Neural progenitor cell (in vitro differentiated cells): ENCODE data around the gene GBF1. TPM values are rescaled to one million over a fixed set of nuclear protein-coding genes. Genes with fewer than 3 reads are reported as not detected.

Source experiments
- DNase-seq: peaks from one replicate; pipeline ENCODE4 v3.0.0-alpha.2; 2016; ENCODE audit warnings: low spot score
- H2AFZ ChIP-seq: fragments of 200-600 bp; sonication (generic); replicated peaks from 2 replicates; pipeline ENCODE4 v1.6.1; 2016; ENCODE audit warnings: antibody characterized with exemption
- H3F3A ChIP-seq: fragments of 200-600 bp; sonication (generic); 2 replicates; pipeline ENCODE4 v1.6.1; 2016; ENCODE audit warnings: antibody characterized with exemption, low read depth
- H3K27ac ChIP-seq: fragments of 200-600 bp; sonication (generic); 2 replicates; pipeline ENCODE4 v1.5.1; 2016; ENCODE audit warnings: mild to moderate bottlenecking
- H3K27me3 ChIP-seq: fragments of 200-600 bp; sonication (generic); 2 replicates; pipeline ENCODE4 v1.6.1; 2016; ENCODE audit warnings: mild to moderate bottlenecking, moderate library complexity
- H3K36me3 ChIP-seq: fragments of 200-600 bp; sonication (generic); 2 replicates; pipeline ENCODE4 v1.5.1; 2016
- H3K4me1 ChIP-seq: fragments of 200-600 bp; sonication (generic); 2 replicates; pipeline ENCODE4 v1.6.1; 2016; ENCODE audit warnings: mixed run types
- H3K4me2 ChIP-seq: fragments of 200-600 bp; sonication (generic); 2 replicates; pipeline ENCODE4 v1.6.1; 2016
- H3K4me3 ChIP-seq: fragments of 200-600 bp; sonication (generic); 2 replicates; pipeline ENCODE4 v1.5.1; 2016
- H3K79me2 ChIP-seq: fragments of 200-600 bp; sonication (generic); 2 replicates; pipeline ENCODE4 v1.6.1; 2016; ENCODE audit warnings: low read depth
- H3K9ac ChIP-seq: fragments of 200-600 bp; sonication (generic); 2 replicates; pipeline ENCODE4 v1.6.1; 2016
- H3K9me3 ChIP-seq: fragments of 200-600 bp; sonication (generic); 2 replicates; pipeline ENCODE4 v1.5.1; 2016; ENCODE audit warnings: low read depth
- H4K20me1 ChIP-seq: fragments of 200-600 bp; sonication (generic); 2 replicates; pipeline ENCODE4 v1.6.1; 2016; ENCODE audit warnings: low read depth
- H3K27ac Mint-ChIP-seq: 3 replicates; pipeline ENCODE4 v1.8.0; 2021; ENCODE audit warnings: mixed read lengths
- H3K27me3 Mint-ChIP-seq: 2 replicates; pipeline ENCODE4 v1.8.0; 2022; ENCODE audit warnings: low read depth, mild to moderate bottlenecking, inconsistent platforms, moderate library complexity, mixed read lengths; ENCODE audit not compliant: insufficient read depth
- H3K36me3 Mint-ChIP-seq: 3 replicates; pipeline ENCODE4 v1.8.0; 2021; ENCODE audit warnings: mixed read lengths
- H3K4me1 Mint-ChIP-seq: 3 replicates; pipeline ENCODE4 v1.8.0; 2021; ENCODE audit warnings: mixed read lengths
- H3K4me3 Mint-ChIP-seq: 3 replicates; pipeline ENCODE4 v1.8.0; 2021; ENCODE audit warnings: mild to moderate bottlenecking, moderate library complexity, mixed read lengths
- H3K9me3 Mint-ChIP-seq: 3 replicates; pipeline ENCODE4 v1.8.0; 2020; ENCODE audit warnings: mixed read lengths
- EZH2 ChIP-seq: fragments of 200-600 bp; sonication (generic); IDR thresholded peaks from 2 replicates; pipeline ENCODE4 v1.6.1; 2017; ENCODE audit warnings: antibody characterized with exemption, mild to moderate bottlenecking, moderate library complexity
- EZH2phosphoT487 ChIP-seq: fragments of 200-600 bp; sonication (generic); IDR thresholded peaks from 2 replicates; pipeline ENCODE4 v1.6.1; 2017; ENCODE audit warnings: antibody characterized with exemption
- total RNA-seq: library from RNA; depleted of rRNA; stranded (reverse); fragments of >200 nt; gene quantifications from 2 replicates; pipeline ENCODE4 v1.2.3, GENCODE V29; 2015; ENCODE audit warnings: low replicate concordance
- TF ChIP-seq, protein P1 (sequence below): fragments of 200-600 bp; sonication (generic); IDR thresholded peaks from 2 replicates; pipeline ENCODE4 v1.5.1; 2017; ENCODE audit warnings: antibody characterized with exemption, mild to moderate bottlenecking

Gene GBF1
- total RNA-seq, 1 donor from 2014 or later: 23.5 TPM

DNA sequence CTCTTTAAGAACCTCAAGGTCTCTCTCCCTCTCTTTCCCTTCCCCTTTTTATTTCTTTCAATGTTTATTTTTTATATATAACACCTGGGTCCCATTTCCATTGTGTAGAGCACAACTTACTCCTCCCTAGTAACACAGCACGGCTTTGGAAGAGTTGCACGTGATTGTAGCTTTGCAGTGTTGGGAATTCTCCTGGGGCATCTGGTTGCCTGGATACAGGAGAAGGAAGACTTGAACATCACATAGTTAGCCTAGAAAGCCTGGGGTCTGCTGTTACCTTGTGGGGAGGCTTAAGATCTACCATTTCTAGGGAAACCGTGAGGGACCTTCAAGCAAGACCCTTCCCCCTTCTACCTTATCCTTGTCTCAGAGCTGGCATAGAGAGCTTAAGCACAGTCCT, 109.1 kb downstream of the GBF1 start:
- Histone ChIP-seq H3K4me3 (no peak overlapping the region), H3K79me2 (no peaks in the 10 kb centered on the region), H2AFZ (no peak overlapping the region), H3K9ac (no peak overlapping the region), H3K27me3 (no peaks in the 10 kb centered on the region), H3K4me2 (no peak overlapping the region), H3K36me3 (no peaks in the 10 kb centered on the region), H4K20me1 (peaks cover 21% of the 10 kb centered on the region), H3K4me1 (no peaks in the 10 kb centered on the region), H3K9me3 (no peaks in the 10 kb centered on the region), H3K27ac (no peak overlapping the region), H3F3A (peaks cover 6% of the 10 kb centered on the region)
- peaks cover 2% of the 10 kb centered on the region for H3K27me3 Mint-ChIP-seq
- no peak overlapping the region for H3K4me3 Mint-ChIP-seq
- TF ChIP-seq EZH2phosphoT487 (no peak), EZH2 (no peak)
- TF ChIP-seq, protein P1, sequence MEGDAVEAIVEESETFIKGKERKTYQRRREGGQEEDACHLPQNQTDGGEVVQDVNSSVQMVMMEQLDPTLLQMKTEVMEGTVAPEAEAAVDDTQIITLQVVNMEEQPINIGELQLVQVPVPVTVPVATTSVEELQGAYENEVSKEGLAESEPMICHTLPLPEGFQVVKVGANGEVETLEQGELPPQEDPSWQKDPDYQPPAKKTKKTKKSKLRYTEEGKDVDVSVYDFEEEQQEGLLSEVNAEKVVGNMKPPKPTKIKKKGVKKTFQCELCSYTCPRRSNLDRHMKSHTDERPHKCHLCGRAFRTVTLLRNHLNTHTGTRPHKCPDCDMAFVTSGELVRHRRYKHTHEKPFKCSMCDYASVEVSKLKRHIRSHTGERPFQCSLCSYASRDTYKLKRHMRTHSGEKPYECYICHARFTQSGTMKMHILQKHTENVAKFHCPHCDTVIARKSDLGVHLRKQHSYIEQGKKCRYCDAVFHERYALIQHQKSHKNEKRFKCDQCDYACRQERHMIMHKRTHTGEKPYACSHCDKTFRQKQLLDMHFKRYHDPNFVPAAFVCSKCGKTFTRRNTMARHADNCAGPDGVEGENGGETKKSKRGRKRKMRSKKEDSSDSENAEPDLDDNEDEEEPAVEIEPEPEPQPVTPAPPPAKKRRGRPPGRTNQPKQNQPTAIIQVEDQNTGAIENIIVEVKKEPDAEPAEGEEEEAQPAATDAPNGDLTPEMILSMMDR: no peak
- H3K4me1 Mint-ChIP-seq: peaks cover 3% of the 10 kb centered on the region
- H3K9me3 Mint-ChIP-seq: no peaks in the 10 kb centered on the region
- H3K36me3 Mint-ChIP-seq: peaks cover 25% of the 10 kb centered on the region
- H3K27ac Mint-ChIP-seq: no peak overlapping the region
- DNase-seq: no peak

DNA sequence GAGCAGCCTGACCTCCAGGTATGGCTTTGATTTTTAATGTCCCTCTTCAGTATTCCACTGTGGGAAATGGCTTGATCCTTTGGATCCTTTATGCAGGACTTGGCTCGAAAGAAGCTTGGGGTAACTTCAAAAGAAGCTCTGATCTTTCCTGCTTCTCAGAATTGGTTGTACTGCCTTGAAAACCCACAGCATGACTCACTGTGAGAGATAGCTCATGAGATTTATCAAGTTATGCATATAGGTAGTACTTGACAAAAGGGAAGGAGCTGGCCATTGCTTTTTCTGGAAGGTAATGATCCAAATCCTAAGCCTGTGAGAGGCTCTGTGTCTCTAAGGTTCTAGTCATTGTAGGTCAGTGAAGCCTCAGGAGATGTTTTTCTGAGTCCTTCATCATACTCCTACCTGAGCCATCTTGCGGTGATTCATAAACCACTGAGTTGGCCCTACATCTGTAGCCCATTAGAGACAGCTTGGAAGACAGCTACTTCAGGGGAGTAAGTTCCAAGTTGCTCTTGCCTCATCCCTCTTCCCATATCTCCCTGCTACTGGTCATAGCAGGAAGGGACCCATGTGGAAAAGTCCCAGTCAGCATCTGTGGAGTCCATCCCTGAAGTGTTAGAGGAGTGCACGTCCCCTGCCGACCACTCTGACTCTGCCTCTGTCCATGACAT, 113.5 kb downstream of the GBF1 start:
- H2AFZ ChIP-seq: no peak overlapping the region
- H3K27ac ChIP-seq: no peak overlapping the region
- H3K27me3 ChIP-seq: no peaks in the 10 kb centered on the region
- H3K4me1 ChIP-seq: no peaks in the 10 kb centered on the region
- no peaks in the 10 kb centered on the region for H3K9me3 ChIP-seq
- no peaks in the 10 kb centered on the region for H3K79me2 ChIP-seq
- Mint-ChIP-seq H3K27ac (no peak overlapping the region), H3K9me3 (no peaks in the 10 kb centered on the region), H3K36me3 (peaks cover 40% of the 10 kb centered on the region), H3K27me3 (no peaks in the 10 kb centered on the region), H3K4me3 (no peak overlapping the region), H3K4me1 (no peaks in the 10 kb centered on the region)
- no peaks in the 10 kb centered on the region for H3K36me3 ChIP-seq
- peaks cover 5% of the 10 kb centered on the region for H3F3A ChIP-seq
- H3K4me3 ChIP-seq: no peak overlapping the region
- H4K20me1 ChIP-seq: peaks cover 22% of the 10 kb centered on the region
- TF ChIP-seq, protein P1: no peak
- TF ChIP-seq EZH2phosphoT487: no peak
- TF ChIP-seq EZH2: no peak
- DNase-seq: no peak
- H3K9ac ChIP-seq: no peak overlapping the region
- no peak overlapping the region for H3K4me2 ChIP-seq

DNA sequence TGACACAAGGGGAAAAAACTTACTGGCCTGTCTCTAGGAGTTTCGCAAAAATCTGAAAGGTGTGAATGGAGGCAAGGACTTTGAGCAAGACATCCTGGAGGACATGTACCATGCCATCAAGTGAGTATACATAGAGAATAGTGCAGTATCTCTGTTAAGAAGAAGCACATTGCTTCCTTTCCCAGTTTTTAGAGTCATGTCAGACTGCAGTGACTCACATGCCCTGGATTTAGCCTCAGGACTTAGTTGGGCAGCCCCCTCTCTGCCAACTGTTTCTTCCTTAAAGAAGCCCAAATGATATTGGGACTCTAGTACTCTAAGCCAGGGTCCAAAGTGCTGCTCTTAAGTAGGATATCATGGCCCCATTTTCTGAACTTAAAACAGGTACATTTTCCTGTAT, 122.1 kb downstream of the GBF1 start:
- Histone ChIP-seq H3K9ac (no peak overlapping the region), H3K4me1 (no peaks in the 10 kb centered on the region), H3F3A (no peaks in the 10 kb centered on the region), H3K79me2 (no peaks in the 10 kb centered on the region), H3K9me3 (no peaks in the 10 kb centered on the region), H3K4me2 (no peak overlapping the region), H3K27ac (no peak overlapping the region), H2AFZ (no peak overlapping the region), H4K20me1 (peaks cover 8% of the 10 kb centered on the region), H3K36me3 (peaks cover 4% of the 10 kb centered on the region), H3K27me3 (no peaks in the 10 kb centered on the region), H3K4me3 (no peak overlapping the region)
- Mint-ChIP-seq H3K27me3 (peaks cover 9% of the 10 kb centered on the region), H3K9me3 (peaks cover 6% of the 10 kb centered on the region), H3K27ac (no peak overlapping the region), H3K36me3 (peaks cover 72% of the 10 kb centered on the region), H3K4me1 (no peaks in the 10 kb centered on the region), H3K4me3 (no peak overlapping the region)
- TF ChIP-seq EZH2phosphoT487: no peak
- no peak for TF ChIP-seq EZH2
- TF ChIP-seq, protein P1: no peak
- DNase-seq: no peak
